GM23338 (cell line): ENCODE measurements around the gene PLIN4. TPM values are rescaled to one million over a fixed set of nuclear protein-coding genes. Genes with fewer than 3 reads are reported as not detected.

ENCODE experiments used
- CREB1 ChIP-seq: fragments of 250-450 bp; sonication (Bioruptor Pico); IDR thresholded peaks from 2 replicates; pipeline ENCODE4 v1.5.0; 2020; ENCODE audit warnings: low read depth, mild to moderate bottlenecking, moderate library complexity
- JUNB ChIP-seq: IDR thresholded peaks from one replicate; pipeline ENCODE4 v1.6.1; 2016; ENCODE audit warnings: antibody characterized with exemption; ENCODE audit not compliant: unreplicated experiment
- NANOG ChIP-seq: IDR thresholded peaks from 2 replicates; pipeline ENCODE4 v1.6.1; 2016; ENCODE audit warnings: antibody characterized with exemption, borderline replicate concordance
- POLR2AphosphoS5 ChIP-seq: IDR thresholded peaks from 2 replicates; pipeline ENCODE4 v1.6.1; 2016; ENCODE audit warnings: antibody characterized with exemption, low read depth
- STAT1 ChIP-seq: IDR thresholded peaks from one replicate; pipeline ENCODE4 v1.6.1; 2016; ENCODE audit warnings: antibody characterized with exemption; ENCODE audit not compliant: unreplicated experiment
- ZNF331 ChIP-seq: fragments of 250-450 bp; sonication (Bioruptor Pico); IDR thresholded peaks from 2 replicates; pipeline ENCODE4 v1.5.0; 2020; ENCODE audit warnings: low read depth, mild to moderate bottlenecking, moderate library complexity
- polyA plus RNA-seq: library from polyadenylated mRNA; unstranded; fragments of >200 nt; fragmentation: Nextera tagmentation; extraction: Ambion mirVana; gene quantifications from 2 replicates; pipeline ENCODE4 v1.2.1, GENCODE V29; 2016
- total RNA-seq: library from RNA; depleted of rRNA; stranded (reverse); fragments of >200 nt; shearing (Covaris generic); gene quantifications from 2 replicates; pipeline ENCODE4 v1.2.3, GENCODE V29; 2014
- TF ChIP-seq, protein P1 (sequence below): fragments of 250-450 bp; sonication (Bioruptor Pico); IDR thresholded peaks from 2 replicates; pipeline ENCODE4 v1.5.0; 2020; ENCODE audit warnings: mild to moderate bottlenecking, moderate library complexity
- TF ChIP-seq, protein P2 (sequence below): IDR thresholded peaks from one replicate; pipeline ENCODE4 v1.6.1; 2018; ENCODE audit warnings: antibody characterized with exemption; ENCODE audit not compliant: unreplicated experiment

Gene PLIN4
- total and polyA plus RNA-seq, 2 experiments from 2014 or later = 0.19 to 0.59 TPM

DNA sequence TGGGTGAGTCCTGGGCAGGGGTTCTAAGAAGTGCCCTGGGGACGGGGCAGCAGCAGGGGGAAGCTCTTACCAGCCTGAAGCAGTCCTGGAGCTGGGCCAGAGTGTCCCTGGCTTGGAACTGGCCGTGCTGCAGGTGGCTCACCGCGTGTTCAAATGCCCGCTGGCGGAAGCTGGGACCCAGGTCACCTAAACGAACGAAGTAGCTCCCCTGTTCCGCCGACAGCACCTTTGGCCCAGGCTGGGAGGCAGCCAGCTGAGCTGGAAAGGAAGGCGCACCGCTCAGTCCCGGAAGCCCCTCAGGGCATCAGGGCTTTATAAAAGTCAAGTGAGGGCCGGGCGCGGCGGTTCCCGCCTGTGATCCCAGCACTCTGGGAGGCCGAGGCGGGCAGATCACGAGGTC is 9.6 kb downstream of the PLIN4 start (continued):
- TF ChIP-seq, protein P1, sequence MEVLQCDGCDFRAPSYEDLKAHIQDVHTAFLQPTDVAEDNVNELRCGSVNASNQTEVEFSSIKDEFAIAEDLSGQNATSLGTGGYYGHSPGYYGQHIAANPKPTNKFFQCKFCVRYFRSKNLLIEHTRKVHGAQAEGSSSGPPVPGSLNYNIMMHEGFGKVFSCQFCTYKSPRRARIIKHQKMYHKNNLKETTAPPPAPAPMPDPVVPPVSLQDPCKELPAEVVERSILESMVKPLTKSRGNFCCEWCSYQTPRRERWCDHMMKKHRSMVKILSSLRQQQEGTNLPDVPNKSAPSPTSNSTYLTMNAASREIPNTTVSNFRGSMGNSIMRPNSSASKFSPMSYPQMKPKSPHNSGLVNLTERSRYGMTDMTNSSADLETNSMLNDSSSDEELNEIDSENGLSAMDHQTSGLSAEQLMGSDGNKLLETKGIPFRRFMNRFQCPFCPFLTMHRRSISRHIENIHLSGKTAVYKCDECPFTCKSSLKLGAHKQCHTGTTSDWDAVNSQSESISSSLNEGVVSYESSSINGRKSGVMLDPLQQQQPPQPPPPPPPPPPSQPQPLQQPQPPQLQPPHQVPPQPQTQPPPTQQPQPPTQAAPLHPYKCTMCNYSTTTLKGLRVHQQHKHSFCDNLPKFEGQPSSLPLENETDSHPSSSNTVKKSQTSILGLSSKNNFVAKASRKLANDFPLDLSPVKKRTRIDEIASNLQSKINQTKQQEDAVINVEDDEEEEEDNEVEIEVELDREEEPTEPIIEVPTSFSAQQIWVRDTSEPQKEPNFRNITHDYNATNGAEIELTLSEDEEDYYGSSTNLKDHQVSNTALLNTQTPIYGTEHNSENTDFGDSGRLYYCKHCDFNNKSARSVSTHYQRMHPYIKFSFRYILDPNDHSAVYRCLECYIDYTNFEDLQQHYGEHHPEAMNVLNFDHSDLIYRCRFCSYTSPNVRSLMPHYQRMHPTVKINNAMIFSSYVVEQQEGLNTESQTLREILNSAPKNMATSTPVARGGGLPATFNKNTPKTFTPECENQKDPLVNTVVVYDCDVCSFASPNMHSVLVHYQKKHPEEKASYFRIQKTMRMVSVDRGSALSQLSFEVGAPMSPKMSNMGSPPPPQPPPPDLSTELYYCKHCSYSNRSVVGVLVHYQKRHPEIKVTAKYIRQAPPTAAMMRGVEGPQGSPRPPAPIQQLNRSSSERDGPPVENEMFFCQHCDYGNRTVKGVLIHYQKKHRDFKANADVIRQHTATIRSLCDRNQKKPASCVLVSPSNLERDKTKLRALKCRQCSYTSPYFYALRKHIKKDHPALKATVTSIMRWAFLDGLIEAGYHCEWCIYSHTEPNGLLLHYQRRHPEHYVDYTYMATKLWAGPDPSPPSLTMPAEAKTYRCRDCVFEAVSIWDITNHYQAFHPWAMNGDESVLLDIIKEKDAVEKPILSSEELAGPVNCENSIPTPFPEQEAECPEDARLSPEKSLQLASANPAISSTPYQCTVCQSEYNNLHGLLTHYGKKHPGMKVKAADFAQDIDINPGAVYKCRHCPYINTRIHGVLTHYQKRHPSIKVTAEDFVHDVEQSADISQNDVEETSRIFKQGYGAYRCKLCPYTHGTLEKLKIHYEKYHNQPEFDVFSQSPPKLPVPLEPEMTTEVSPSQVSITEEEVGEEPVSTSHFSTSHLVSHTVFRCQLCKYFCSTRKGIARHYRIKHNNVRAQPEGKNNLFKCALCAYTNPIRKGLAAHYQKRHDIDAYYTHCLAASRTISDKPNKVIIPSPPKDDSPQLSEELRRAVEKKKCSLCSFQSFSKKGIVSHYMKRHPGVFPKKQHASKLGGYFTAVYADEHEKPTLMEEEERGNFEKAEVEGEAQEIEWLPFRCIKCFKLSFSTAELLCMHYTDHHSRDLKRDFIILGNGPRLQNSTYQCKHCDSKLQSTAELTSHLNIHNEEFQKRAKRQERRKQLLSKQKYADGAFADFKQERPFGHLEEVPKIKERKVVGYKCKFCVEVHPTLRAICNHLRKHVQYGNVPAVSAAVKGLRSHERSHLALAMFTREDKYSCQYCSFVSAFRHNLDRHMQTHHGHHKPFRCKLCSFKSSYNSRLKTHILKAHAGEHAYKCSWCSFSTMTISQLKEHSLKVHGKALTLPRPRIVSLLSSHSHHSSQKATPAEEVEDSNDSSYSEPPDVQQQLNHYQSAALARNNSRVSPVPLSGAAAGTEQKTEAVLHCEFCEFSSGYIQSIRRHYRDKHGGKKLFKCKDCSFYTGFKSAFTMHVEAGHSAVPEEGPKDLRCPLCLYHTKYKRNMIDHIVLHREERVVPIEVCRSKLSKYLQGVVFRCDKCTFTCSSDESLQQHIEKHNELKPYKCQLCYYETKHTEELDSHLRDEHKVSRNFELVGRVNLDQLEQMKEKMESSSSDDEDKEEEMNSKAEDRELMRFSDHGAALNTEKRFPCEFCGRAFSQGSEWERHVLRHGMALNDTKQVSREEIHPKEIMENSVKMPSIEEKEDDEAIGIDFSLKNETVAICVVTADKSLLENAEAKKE (CRISPR knock-in tag) = no peak
- TF ChIP-seq CREB1 (CRISPR knock-in tag) = no peak
- no peak for TF ChIP-seq NANOG
- TF ChIP-seq ZNF331 (CRISPR knock-in tag) = no peak
- no peak for TF ChIP-seq POLR2AphosphoS5
- no peak for TF ChIP-seq JUNB
- TF ChIP-seq, protein P2, sequence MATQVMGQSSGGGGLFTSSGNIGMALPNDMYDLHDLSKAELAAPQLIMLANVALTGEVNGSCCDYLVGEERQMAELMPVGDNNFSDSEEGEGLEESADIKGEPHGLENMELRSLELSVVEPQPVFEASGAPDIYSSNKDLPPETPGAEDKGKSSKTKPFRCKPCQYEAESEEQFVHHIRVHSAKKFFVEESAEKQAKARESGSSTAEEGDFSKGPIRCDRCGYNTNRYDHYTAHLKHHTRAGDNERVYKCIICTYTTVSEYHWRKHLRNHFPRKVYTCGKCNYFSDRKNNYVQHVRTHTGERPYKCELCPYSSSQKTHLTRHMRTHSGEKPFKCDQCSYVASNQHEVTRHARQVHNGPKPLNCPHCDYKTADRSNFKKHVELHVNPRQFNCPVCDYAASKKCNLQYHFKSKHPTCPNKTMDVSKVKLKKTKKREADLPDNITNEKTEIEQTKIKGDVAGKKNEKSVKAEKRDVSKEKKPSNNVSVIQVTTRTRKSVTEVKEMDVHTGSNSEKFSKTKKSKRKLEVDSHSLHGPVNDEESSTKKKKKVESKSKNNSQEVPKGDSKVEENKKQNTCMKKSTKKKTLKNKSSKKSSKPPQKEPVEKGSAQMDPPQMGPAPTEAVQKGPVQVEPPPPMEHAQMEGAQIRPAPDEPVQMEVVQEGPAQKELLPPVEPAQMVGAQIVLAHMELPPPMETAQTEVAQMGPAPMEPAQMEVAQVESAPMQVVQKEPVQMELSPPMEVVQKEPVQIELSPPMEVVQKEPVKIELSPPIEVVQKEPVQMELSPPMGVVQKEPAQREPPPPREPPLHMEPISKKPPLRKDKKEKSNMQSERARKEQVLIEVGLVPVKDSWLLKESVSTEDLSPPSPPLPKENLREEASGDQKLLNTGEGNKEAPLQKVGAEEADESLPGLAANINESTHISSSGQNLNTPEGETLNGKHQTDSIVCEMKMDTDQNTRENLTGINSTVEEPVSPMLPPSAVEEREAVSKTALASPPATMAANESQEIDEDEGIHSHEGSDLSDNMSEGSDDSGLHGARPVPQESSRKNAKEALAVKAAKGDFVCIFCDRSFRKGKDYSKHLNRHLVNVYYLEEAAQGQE = no peak
- TF ChIP-seq STAT1 = no peak
